Heart right ventricle (tissue), 16 donors: Measurements from ENCODE around the gene IFIT2. TPM values are rescaled to one million over a fixed set of nuclear protein-coding genes. Genes with fewer than 3 reads are reported as not detected.

ENCODE experiments used
- ATAC-seq, 8 donors: fragments of 200-7000 bp; cut with Tn5 transposase; one replicate each; pipeline ENCODE4 v1.9.1; 2020; ENCODE audit warnings: mild to moderate bottlenecking in 8 of 8, moderate library complexity in 8 of 8, moderate number of reproducible peaks in 1 of 8
- DNase-seq, 2 donors: peaks; one replicate each; pipeline ENCODE4 v3.0.0-alpha.2; 2020
- H3K27ac ChIP-seq, 10 donors: fragments of 200-600 bp; sonication (generic) in 2 of 10; one replicate each; pipeline versions ENCODE4 v1.5.0 to v1.8.0; 2020 to 2022; ENCODE audit warnings: mild to moderate bottlenecking in 3 of 10
- H3K27me3 ChIP-seq, 7 donors: fragments of 200-600 bp; one replicate each; pipeline ENCODE4 v1.8.0; 2021 to 2022; ENCODE audit warnings: mild to moderate bottlenecking in 2 of 7
- H3K36me3 ChIP-seq, 9 donors: fragments of 200-600 bp; sonication (generic) in 1 of 9; one replicate each; pipeline versions ENCODE4 v1.5.0 to v1.8.0; 2020 to 2022; ENCODE audit warnings: mild to moderate bottlenecking in 2 of 9
- H3K4me1 ChIP-seq, 9 donors: fragments of 200-600 bp; sonication (generic) in 1 of 9; one replicate each; pipeline versions ENCODE4 v1.5.0 to v1.8.0; 2020 to 2022; ENCODE audit warnings: mild to moderate bottlenecking in 4 of 9
- H3K4me3 ChIP-seq, 10 donors: fragments of 200-600 bp; sonication (generic) in 2 of 10; one replicate each; pipeline versions ENCODE4 v1.5.0 to v1.8.0; 2020 to 2022; ENCODE audit warnings: mild to moderate bottlenecking in 7 of 10, moderate library complexity in 2 of 10
- H3K9me3 ChIP-seq, 11 donors: fragments of 200-600 bp in 10 of 11; sonication (generic) in 2 of 11; one replicate each; pipeline versions ENCODE4 v1.5.0 to v1.8.0; 2013 to 2022; ENCODE audit warnings: mild to moderate bottlenecking in 2 of 11, control low read depth in 1 of 11, moderate library complexity in 1 of 11
- CTCF ChIP-seq, 9 donors: fragments of 200-600 bp; sonication (generic) in 2 of 9; IDR thresholded peaks; one replicate each; pipeline versions ENCODE4 v1.5.0 to v1.8.0; 2021 to 2022; ENCODE audit warnings: antibody characterized with exemption in 9 of 9, mild to moderate bottlenecking in 5 of 9, moderate library complexity in 1 of 9
- WGBS, 2 donors: extraction: QIAGEN DNeasy Blood & Tissue Kit; methylation state at CpG; one replicate each; pipeline ENCODE4 v1.1.7; 2013; ENCODE audit warnings: inconsistent platforms in 1 of 2; 5-methylcytosine and 5-hydroxymethylcytosine counted together
- intact Hi-C, 10 donors: fragments of 100-400 bp; cut with DNase I; formaldehyde crosslinking; loops; one replicate each; pipeline versions ENCODE4 v1.11.1 to v1.14.2; 2022
- polyA plus RNA-seq, 2 donors: library from polyadenylated mRNA; stranded (reverse); fragments of 200-250 nt; gene quantifications; one replicate each; pipeline ENCODE4 v1.2.3, GENCODE V29; 2013
- total RNA-seq, 10 donors: library from RNA; stranded (reverse); fragmentation: NEBNext Ultra II Directional in 3 of 10; extraction: Animal tissue kit (Norgen Biotek cat#: 25700) in 3 of 10; gene quantifications; one replicate each; pipeline versions ENCODE4 v1.2.1 to v1.2.4, GENCODE V29; 2021 to 2023
- donor health status: Arrhythmogenic right ventricular cardiomyopathy.
- donor health status: ischemic (EF 13 %, LVEDD 7.1; RV severe dilation, severe dysfunction).
- donor health status: healthy with polysubstance abuse.
- donor health status: DM: no; HTN: yes; CAD: no.
- donor health status: DM: no; HTN: no; CAD: no.
- donor health status: ischemic (EF 25% LVEDD 6.9; RV normal size, moderate dysfunction).
- donor health status: ischemic (EF 25% LVEDD 5.7; RV mildly dilated, moderate dysfunction).
- donor health status: healthy.
- donor health status: DM: yes; HTN: yes; CAD: no.
- donor health status: Ischemic cardiomyopathy.
- donor health status: ischemic (EF 35%, LVEDD 5.7; RV mildly dilated, moderate dysfunction).
- donor health status: nonischemic (EF 11% LVEDD 7.7; RV severe dilation, severe dysfunction).
- donor health status: DM: yes; HTN: yes; CAD: no.
- donor health status: PGD.
- donor health status: ischemic (EF 29% LVEDD 5.4; RV normal size, mild dysfunction).
- donor health status: nonischemic (EF 23%, LVEDD 6.1; RV moderate dilation, normal function).

IFIT2 gene
- total and polyA plus RNA-seq, 12 donors: 1.8 to 24.4 (median 6.1) TPM

GRCh38 chr10:89343089-89343767, 41.4 kb downstream of the IFIT2 start:
- no peak for TF ChIP-seq CTCF (IDR thresholded peaks at IDR 0.05)
- Histone ChIP-seq H3K4me1 (peaks cover 7 to 72% (median 34%) of the 10 kb centered on the region in 9 donors), H3K36me3 (peaks cover 0 to 37% (median 22%) of the 10 kb centered on the region in 9 donors), H3K27me3 (no peaks in the 10 kb centered on the region), H3K27ac (peak overlapping the region in 4 of 10 donors; percentile 1 to 55 (median 24)), H3K9me3 (no peaks in the 10 kb centered on the region), H3K4me3 (no peak overlapping the region)
- DNase-seq (no peak), ATAC-seq (no peak)
- intact Hi-C loops: no loop called here
- WGBS, 2 donors: 80 to 85% methylated on average over 5 of the region's 5 CpGs

GRCh38 chr10:89344156-89344555, 42.3 kb downstream of the IFIT2 start:
- ATAC-seq (no peak), DNase-seq (no peak)
- no peaks in the 10 kb centered on the region for H3K9me3 ChIP-seq
- no peak for TF ChIP-seq CTCF (IDR thresholded peaks at IDR 0.05)
- peaks cover 13 to 76% (median 43%) of the 10 kb centered on the region in 9 donors for H3K4me1 ChIP-seq
- intact Hi-C loops: no loop called here
- H3K27me3 ChIP-seq: no peaks in the 10 kb centered on the region
- H3K4me3 ChIP-seq: no peak overlapping the region
- H3K27ac ChIP-seq: no peak overlapping the region
- H3K36me3 ChIP-seq: peaks cover 0 to 28% (median 12%) of the 10 kb centered on the region in 9 donors
- WGBS, 2 donors: 65 to 70% methylated on average over 2 of the region's 2 CpGs

- DNase-seq (no peak), ATAC-seq (no peak)
- intact Hi-C loops: no loop called here
- Histone ChIP-seq H3K9me3 (no peaks in the 10 kb centered on the region), H3K27ac (peak overlapping the region in 4 of 10 donors; percentile 3 to 89 (median 80)), H3K36me3 (peaks cover 0 to 15% (median 5%) of the 10 kb centered on the region in 9 donors), H3K4me1 (peaks cover 14 to 77% (median 54%) of the 10 kb centered on the region in 9 donors), H3K27me3 (no peaks in the 10 kb centered on the region), H3K4me3 (no peak overlapping the region)
- 94 to 97% methylated on average over 4 of the region's 4 CpGs for WGBS, 2 donors
- TF ChIP-seq CTCF (IDR thresholded peaks at IDR 0.05): no peak
Observed at GRCh38 chr10:89345367-89346000, 43.6 kb downstream of the IFIT2 start.

- TF ChIP-seq CTCF (IDR thresholded peaks at IDR 0.05): no peak
- Histone ChIP-seq H3K4me1 (peaks cover 18 to 80% (median 65%) of the 10 kb centered on the region in 9 donors), H3K9me3 (no peaks in the 10 kb centered on the region), H3K27ac (peak overlapping the region in 9 of 10 donors; percentile 47 to 89 (median 76)), H3K27me3 (no peaks in the 10 kb centered on the region), H3K36me3 (peaks cover 0 to 4% (median 0%) of the 10 kb centered on the region in 9 donors), H3K4me3 (no peak overlapping the region)
- DNase-seq: no peak
- peak in 7 of 8 donors; percentile 21 to 76 (median 64) for ATAC-seq
- intact Hi-C loops: loop anchor here in 1 of 10 donors (2.0 kb wide), 1 partner anchor 18 kb away; no protein-coding TSS in a partner anchor
- 57 to 69% methylated on average over 4 of the region's 4 CpGs for WGBS, 2 donors
Observed at GRCh38 chr10:89346405-89347254, 44.8 kb downstream of the IFIT2 start.
